Measurements from ENCODE around the gene ITLN2. TPM values are rescaled to one million over a fixed set of nuclear protein-coding genes. Genes with fewer than 3 reads are reported as not detected.
"Not testable (repeated sequence)": the region's sequence is repeated elsewhere in the genome, so short reads cannot be mapped to it uniquely, and the experiment has no call there.

Gene ITLN2
- total RNA-seq, 1 experiment from 2014 or later: not detected

DNA sequence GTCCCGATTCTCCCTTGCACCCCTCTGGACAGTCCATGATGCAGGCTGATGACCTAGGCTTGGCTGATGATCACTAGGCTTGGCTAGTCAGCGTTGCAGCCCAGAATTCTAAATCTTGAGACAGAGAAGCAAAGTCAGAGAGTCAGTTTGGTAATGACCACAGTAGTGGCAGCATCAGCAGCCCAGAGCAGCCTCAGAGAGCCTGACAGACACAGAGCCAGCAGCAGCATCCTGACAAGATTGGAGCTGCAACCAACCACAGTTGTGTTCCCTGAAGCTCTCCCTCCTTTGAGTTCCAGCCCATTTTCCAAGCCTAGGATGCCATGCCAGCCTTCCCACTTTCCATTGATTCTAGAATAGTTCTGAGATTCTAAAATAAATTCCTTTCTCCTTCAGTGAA is 52.8 kb downstream of the ITLN2 start:
- intact Hi-C loops (cut with micrococcal nuclease; ENCODE audit: unreplicated experiment): no loop called here
- TF ChIP-seq, protein P1, sequence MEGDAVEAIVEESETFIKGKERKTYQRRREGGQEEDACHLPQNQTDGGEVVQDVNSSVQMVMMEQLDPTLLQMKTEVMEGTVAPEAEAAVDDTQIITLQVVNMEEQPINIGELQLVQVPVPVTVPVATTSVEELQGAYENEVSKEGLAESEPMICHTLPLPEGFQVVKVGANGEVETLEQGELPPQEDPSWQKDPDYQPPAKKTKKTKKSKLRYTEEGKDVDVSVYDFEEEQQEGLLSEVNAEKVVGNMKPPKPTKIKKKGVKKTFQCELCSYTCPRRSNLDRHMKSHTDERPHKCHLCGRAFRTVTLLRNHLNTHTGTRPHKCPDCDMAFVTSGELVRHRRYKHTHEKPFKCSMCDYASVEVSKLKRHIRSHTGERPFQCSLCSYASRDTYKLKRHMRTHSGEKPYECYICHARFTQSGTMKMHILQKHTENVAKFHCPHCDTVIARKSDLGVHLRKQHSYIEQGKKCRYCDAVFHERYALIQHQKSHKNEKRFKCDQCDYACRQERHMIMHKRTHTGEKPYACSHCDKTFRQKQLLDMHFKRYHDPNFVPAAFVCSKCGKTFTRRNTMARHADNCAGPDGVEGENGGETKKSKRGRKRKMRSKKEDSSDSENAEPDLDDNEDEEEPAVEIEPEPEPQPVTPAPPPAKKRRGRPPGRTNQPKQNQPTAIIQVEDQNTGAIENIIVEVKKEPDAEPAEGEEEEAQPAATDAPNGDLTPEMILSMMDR (conservative IDR thresholded peaks at IDR 0.05): no peak
- TF ChIP-seq EZH2 (IDR thresholded peaks at IDR 0.05; ENCODE audit: low read depth): no peak

DNA sequence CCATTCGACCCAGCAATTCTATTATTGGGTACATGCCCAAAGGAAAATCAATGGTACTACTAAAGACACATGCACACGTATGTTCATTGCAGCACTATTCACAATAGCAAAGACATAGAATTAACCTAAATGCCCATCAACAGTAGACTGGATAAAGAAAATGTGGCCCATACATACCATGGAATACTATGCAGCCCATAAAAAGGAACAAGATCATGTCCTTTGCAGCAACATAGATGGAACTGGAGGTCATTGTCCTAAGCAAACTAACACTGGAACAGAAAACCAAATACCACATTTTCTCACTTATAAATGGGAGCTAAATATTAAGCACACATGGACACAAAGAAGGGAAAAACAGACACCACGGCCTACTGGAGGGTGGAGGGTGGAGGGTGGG is 53.9 kb downstream of the ITLN2 start:
- H3K4me1 ChIP-seq (replicated peaks; ENCODE audit: insufficient read depth); intact Hi-C loops (cut with micrococcal nuclease; ENCODE audit: unreplicated experiment); H4K20me1 ChIP-seq (ENCODE audit: insufficient read depth); H3K36me3 ChIP-seq (ENCODE audit: low read depth); H3K9me2 ChIP-seq (ENCODE audit: insufficient read depth); CTCF ChIA-PET; POLR2A ChIA-PET (ENCODE audit: unreplicated experiment); BruUV-seq (replicated peaks); H3F3A ChIP-seq (ENCODE audit: insufficient read depth, low read depth); H3K27ac ChIP-seq; H3K4me3 ChIP-seq; H3K79me2 ChIP-seq (ENCODE audit: low read depth); H3K4me2 ChIP-seq; H3K9me3 ChIP-seq (ENCODE audit: insufficient read depth, low read depth); H2AFZ ChIP-seq; DNase-seq: not testable (repeated sequence)
- peaks cover 62% of the 10 kb centered on the region for H3K27me3 ChIP-seq (ENCODE audit: insufficient read depth, low read depth)

More for the DNA sequence above, 52.8 kb downstream of the ITLN2 start:
- Histone ChIP-seq H3K4me1 (replicated peaks; ENCODE audit: insufficient read depth) (no peaks in the 10 kb centered on the region), H3K9me2 (ENCODE audit: insufficient read depth) (no peaks in the 10 kb centered on the region), H3K27me3 (ENCODE audit: insufficient read depth, low read depth) (peaks cover 68% of the 10 kb centered on the region), H3K79me2 (ENCODE audit: low read depth) (no peaks in the 10 kb centered on the region), H4K20me1 (ENCODE audit: insufficient read depth) (no peaks in the 10 kb centered on the region), H3F3A (ENCODE audit: insufficient read depth, low read depth) (no peaks in the 10 kb centered on the region), H2AFZ (no peak overlapping the region), H3K4me2 (no peak overlapping the region), H3K27ac (no peak overlapping the region), H3K9me3 (ENCODE audit: insufficient read depth, low read depth) (no peaks in the 10 kb centered on the region), H3K4me3 (no peak overlapping the region), H3K36me3 (ENCODE audit: low read depth) (no peaks in the 10 kb centered on the region)
- POLR2A ChIA-PET (ENCODE audit: unreplicated experiment): no interaction called here
- DNase-seq: no peak
- CTCF ChIA-PET: no interaction called here
- no TSS peak for BruUV-seq (replicated peaks)

Other genes starting within 250 kb of the ITLN2 start
- not detected in 2 replicates for gene CD48, start 243.0 kb downstream of the ITLN2 start, total RNA-seq (2021)
- 1.7 and 3.6 TPM in 2 replicates for gene SLAMF7, start 215.6 kb downstream of the ITLN2 start, total RNA-seq (2021)
- 3.0 and 6.9 TPM in 2 replicates for gene LY9, start 158.6 kb downstream of the ITLN2 start, total RNA-seq (2021)
- gene CD244, start 91.9 kb downstream of the ITLN2 start, total RNA-seq (2021): not detected in 2 replicates
- gene ITLN1, start 69.6 kb downstream of the ITLN2 start, total RNA-seq (2021): not detected in 2 replicates
- 99.9 and 117 TPM in 2 replicates for gene F11R, start 66.3 kb upstream of the ITLN2 start, total RNA-seq (2021)
- 51.4 and 70.8 TPM in 2 replicates for gene TSTD1, start 84.2 kb upstream of the ITLN2 start, total RNA-seq (2021)
- gene USF1, start 91.2 kb upstream of the ITLN2 start, total RNA-seq (2021): 34.8 and 43.2 TPM in 2 replicates
- gene ARHGAP30, start 115.1 kb upstream of the ITLN2 start, total RNA-seq (2021): 0.46 and 0.65 TPM in 2 replicates
- gene NECTIN4, start 134.7 kb upstream of the ITLN2 start, total RNA-seq (2021): 8.8 and 9.0 TPM in 2 replicates
- gene KLHDC9, start 143.6 kb upstream of the ITLN2 start, total RNA-seq (2021): 5.6 and 7.4 TPM in 2 replicates
- 68.2 and 74.4 TPM in 2 replicates for gene PFDN2, start 163.2 kb upstream of the ITLN2 start, total RNA-seq (2021)
- gene NIT1, start 163.3 kb upstream of the ITLN2 start, total RNA-seq (2021): 25.9 and 26.8 TPM in 2 replicates
- 26.7 and 29.8 TPM in 2 replicates for gene DEDD, start 177.9 kb upstream of the ITLN2 start, total RNA-seq (2021)
- 74.2 and 74.9 TPM in 2 replicates for gene UFC1, start 199.2 kb upstream of the ITLN2 start, total RNA-seq (2021)
- gene USP21, start 204.7 kb upstream of the ITLN2 start, total RNA-seq (2021): 32.3 and 34.8 TPM in 2 replicates
- gene PPOX, start 211.6 kb upstream of the ITLN2 start, total RNA-seq (2021): 23.1 and 26.4 TPM in 2 replicates
- gene B4GALT3, start 222.7 kb upstream of the ITLN2 start, total RNA-seq (2021): 35.5 and 47.8 TPM in 2 replicates
- 0.08 TPM in 1 of 2 replicates, not detected in the other for gene ADAMTS4, start 244.2 kb upstream of the ITLN2 start, total RNA-seq (2021)
- 99.5 and 107 TPM in 2 replicates for gene NDUFS2, start 247.6 kb upstream of the ITLN2 start, total RNA-seq (2021)

Data from PC-9 (cell line).